ENCODE data around the gene UVRAG. TPM values are rescaled to one million over a fixed set of nuclear protein-coding genes. Genes with fewer than 3 reads are reported as not detected.

Gene UVRAG
- total and polyA plus RNA-seq, 4 donors = 7.9 to 47.0 (median 20.1) TPM

- Histone ChIP-seq H3K4me3 (ENCODE audit: low read length in 2 of 2) (no peak overlapping the region), H3K27ac (ENCODE audit: low read depth in 1 of 2, low read length in 2 of 2) (no peak overlapping the region), H3K27me3 (ENCODE audit: control insufficient read depth in 1 of 2, insufficient read depth in 2 of 2, low read length in 1 of 2) (no peaks in the 10 kb centered on the region), H3K4me1 (ENCODE audit: control insufficient read depth in 1 of 2, insufficient read depth in 2 of 2, low read length in 2 of 2) (no peaks in the 10 kb centered on the region), H3K9me3 (ENCODE audit: control insufficient read depth, low read length) (no peaks in the 10 kb centered on the region), H3K36me3 (ENCODE audit: control insufficient read depth in 1 of 2, insufficient read depth in 2 of 2, low read length in 1 of 2) (no peaks in the 10 kb centered on the region)
- intact Hi-C loops (cut with DNase I) = no loop called here
- no peak for DNase-seq
- ATAC-seq (ENCODE audit: low FRiP score) = no peak
Observed at GRCh38 chr11:76095891-76096290, 280.9 kb downstream of the UVRAG start.

GRCh38 chr11:76096552-76096951, 281.5 kb downstream of the UVRAG start:
- no peaks in the 10 kb centered on the region for H3K9me3 ChIP-seq (ENCODE audit: control insufficient read depth, low read length)
- no peaks in the 10 kb centered on the region for H3K4me1 ChIP-seq (ENCODE audit: control insufficient read depth in 1 of 2, insufficient read depth in 2 of 2, low read length in 2 of 2)
- H3K27me3 ChIP-seq (ENCODE audit: control insufficient read depth in 1 of 2, insufficient read depth in 2 of 2, low read length in 1 of 2) = no peaks in the 10 kb centered on the region
- no peaks in the 10 kb centered on the region for H3K36me3 ChIP-seq (ENCODE audit: control insufficient read depth in 1 of 2, insufficient read depth in 2 of 2, low read length in 1 of 2)
- no peak for ATAC-seq (ENCODE audit: low FRiP score)
- no peak overlapping the region for H3K27ac ChIP-seq (ENCODE audit: low read depth in 1 of 2, low read length in 2 of 2)
- intact Hi-C loops (cut with DNase I) = no loop called here
- no peak overlapping the region for H3K4me3 ChIP-seq (ENCODE audit: low read length in 2 of 2)
- 90 to 93% methylated on average over 6 of the region's 6 CpGs for WGBS, 2 donors
- no peak for DNase-seq

- H3K27ac ChIP-seq (ENCODE audit: low read depth in 1 of 2, low read length in 2 of 2) = no peak overlapping the region
- H3K4me3 ChIP-seq (ENCODE audit: low read length in 2 of 2) = no peak overlapping the region
- intact Hi-C loops (cut with DNase I) = no loop called here
- 0 to 4% methylated on average over 1 of the region's 1 CpG for WGBS, 2 donors
- ATAC-seq (ENCODE audit: low FRiP score) (no peak), DNase-seq (no peak)
- no peaks in the 10 kb centered on the region for H3K9me3 ChIP-seq (ENCODE audit: control insufficient read depth, low read length)
- no peaks in the 10 kb centered on the region for H3K27me3 ChIP-seq (ENCODE audit: control insufficient read depth in 1 of 2, insufficient read depth in 2 of 2, low read length in 1 of 2)
- H3K4me1 ChIP-seq (ENCODE audit: control insufficient read depth in 1 of 2, insufficient read depth in 2 of 2, low read length in 2 of 2) = no peaks in the 10 kb centered on the region
- no peaks in the 10 kb centered on the region for H3K36me3 ChIP-seq (ENCODE audit: control insufficient read depth in 1 of 2, insufficient read depth in 2 of 2, low read length in 1 of 2)
Observed at GRCh38 chr11:76102802-76103201, 287.8 kb downstream of the UVRAG start.

GRCh38 chr11:76103460-76103859, 288.4 kb downstream of the UVRAG start:
- DNase-seq (no peak), ATAC-seq (ENCODE audit: low FRiP score) (no peak)
- Histone ChIP-seq H3K4me3 (ENCODE audit: low read length in 2 of 2) (no peak overlapping the region), H3K36me3 (ENCODE audit: control insufficient read depth in 1 of 2, insufficient read depth in 2 of 2, low read length in 1 of 2) (no peaks in the 10 kb centered on the region), H3K9me3 (ENCODE audit: control insufficient read depth, low read length) (no peaks in the 10 kb centered on the region), H3K27ac (ENCODE audit: low read depth in 1 of 2, low read length in 2 of 2) (no peak overlapping the region), H3K4me1 (ENCODE audit: control insufficient read depth in 1 of 2, insufficient read depth in 2 of 2, low read length in 2 of 2) (no peaks in the 10 kb centered on the region), H3K27me3 (ENCODE audit: control insufficient read depth in 1 of 2, insufficient read depth in 2 of 2, low read length in 1 of 2) (no peaks in the 10 kb centered on the region)
- intact Hi-C loops (cut with DNase I) = no loop called here
- 71 to 79% methylated on average over 1 of the region's 1 CpG for WGBS, 2 donors

- Histone ChIP-seq H3K9me3 (ENCODE audit: control insufficient read depth, low read length) (no peaks in the 10 kb centered on the region), H3K27ac (ENCODE audit: low read depth in 1 of 2, low read length in 2 of 2) (no peak overlapping the region), H3K27me3 (ENCODE audit: control insufficient read depth in 1 of 2, insufficient read depth in 2 of 2, low read length in 1 of 2) (no peaks in the 10 kb centered on the region), H3K36me3 (ENCODE audit: control insufficient read depth in 1 of 2, insufficient read depth in 2 of 2, low read length in 1 of 2) (no peaks in the 10 kb centered on the region), H3K4me3 (ENCODE audit: low read length in 2 of 2) (no peak overlapping the region), H3K4me1 (ENCODE audit: control insufficient read depth in 1 of 2, insufficient read depth in 2 of 2, low read length in 2 of 2) (no peaks in the 10 kb centered on the region)
- ATAC-seq (ENCODE audit: low FRiP score) (no peak), DNase-seq (no peak)
- intact Hi-C loops (cut with DNase I) = no loop called here
- WGBS, 2 donors = 94% methylated on average over 7 of the region's 7 CpGs
Observed at GRCh38 chr11:76104285-76104684, 289.3 kb downstream of the UVRAG start.

- Histone ChIP-seq H3K36me3 (ENCODE audit: control insufficient read depth in 1 of 2, insufficient read depth in 2 of 2, low read length in 1 of 2) (no peaks in the 10 kb centered on the region), H3K27ac (ENCODE audit: low read depth in 1 of 2, low read length in 2 of 2) (no peak overlapping the region), H3K27me3 (ENCODE audit: control insufficient read depth in 1 of 2, insufficient read depth in 2 of 2, low read length in 1 of 2) (no peaks in the 10 kb centered on the region), H3K4me3 (ENCODE audit: low read length in 2 of 2) (no peak overlapping the region), H3K4me1 (ENCODE audit: control insufficient read depth in 1 of 2, insufficient read depth in 2 of 2, low read length in 2 of 2) (no peaks in the 10 kb centered on the region), H3K9me3 (ENCODE audit: control insufficient read depth, low read length) (no peaks in the 10 kb centered on the region)
- 95 to 98% methylated on average over 1 of the region's 1 CpG for WGBS, 2 donors
- DNase-seq (no peak), ATAC-seq (ENCODE audit: low FRiP score) (no peak)
- intact Hi-C loops (cut with DNase I) = no loop called here
Observed at GRCh38 chr11:76105637-76106036, 290.6 kb downstream of the UVRAG start.

- no peaks in the 10 kb centered on the region for H3K4me1 ChIP-seq (ENCODE audit: control insufficient read depth in 1 of 2, insufficient read depth in 2 of 2, low read length in 2 of 2)
- no peaks in the 10 kb centered on the region for H3K36me3 ChIP-seq (ENCODE audit: control insufficient read depth in 1 of 2, insufficient read depth in 2 of 2, low read length in 1 of 2)
- 81 to 90% methylated on average over 3 of the region's 3 CpGs for WGBS, 2 donors
- intact Hi-C loops (cut with DNase I) = no loop called here
- no peak overlapping the region for H3K4me3 ChIP-seq (ENCODE audit: low read length in 2 of 2)
- H3K27ac ChIP-seq (ENCODE audit: low read depth in 1 of 2, low read length in 2 of 2) = no peak overlapping the region
- H3K27me3 ChIP-seq (ENCODE audit: control insufficient read depth in 1 of 2, insufficient read depth in 2 of 2, low read length in 1 of 2) = no peaks in the 10 kb centered on the region
- H3K9me3 ChIP-seq (ENCODE audit: control insufficient read depth, low read length) = no peaks in the 10 kb centered on the region
- ATAC-seq (ENCODE audit: low FRiP score) (no peak), DNase-seq (no peak)
Observed at GRCh38 chr11:76107971-76108370, 293.0 kb downstream of the UVRAG start.

- DNase-seq (no peak), ATAC-seq (ENCODE audit: low FRiP score) (no peak)
- H3K27me3 ChIP-seq (ENCODE audit: control insufficient read depth in 1 of 2, insufficient read depth in 2 of 2, low read length in 1 of 2) = no peaks in the 10 kb centered on the region
- no peaks in the 10 kb centered on the region for H3K9me3 ChIP-seq (ENCODE audit: control insufficient read depth, low read length)
- intact Hi-C loops (cut with DNase I) = no loop called here
- peaks cover 0 to 2% of the 10 kb centered on the region in 2 donors for H3K4me1 ChIP-seq (ENCODE audit: control insufficient read depth in 1 of 2, insufficient read depth in 2 of 2, low read length in 2 of 2)
- WGBS, 2 donors = 92 to 100% methylated on average over 2 of the region's 2 CpGs
- H3K27ac ChIP-seq (ENCODE audit: low read depth in 1 of 2, low read length in 2 of 2) = no peak overlapping the region
- no peak overlapping the region for H3K4me3 ChIP-seq (ENCODE audit: low read length in 2 of 2)
- H3K36me3 ChIP-seq (ENCODE audit: control insufficient read depth in 1 of 2, insufficient read depth in 2 of 2, low read length in 1 of 2) = no peaks in the 10 kb centered on the region
Observed at GRCh38 chr11:76114238-76114637, 299.2 kb downstream of the UVRAG start.

GRCh38 chr11:76115555-76115954, 300.5 kb downstream of the UVRAG start:
- Histone ChIP-seq H3K9me3 (ENCODE audit: control insufficient read depth, low read length) (no peaks in the 10 kb centered on the region), H3K27me3 (ENCODE audit: control insufficient read depth in 1 of 2, insufficient read depth in 2 of 2, low read length in 1 of 2) (no peaks in the 10 kb centered on the region), H3K27ac (ENCODE audit: low read depth in 1 of 2, low read length in 2 of 2) (no peak overlapping the region), H3K36me3 (ENCODE audit: control insufficient read depth in 1 of 2, insufficient read depth in 2 of 2, low read length in 1 of 2) (no peaks in the 10 kb centered on the region), H3K4me1 (ENCODE audit: control insufficient read depth in 1 of 2, insufficient read depth in 2 of 2, low read length in 2 of 2) (peaks cover 3 to 5% of the 10 kb centered on the region in 2 donors), H3K4me3 (ENCODE audit: low read length in 2 of 2) (no peak overlapping the region)
- intact Hi-C loops (cut with DNase I) = no loop called here
- ATAC-seq (ENCODE audit: low FRiP score) = no peak
- DNase-seq = no peak
- WGBS, 2 donors = 72 to 80% methylated on average over 3 of the region's 3 CpGs
